HL-60 (cell line): ENCODE data around the gene GRM5.
A peak's percentile ranks its signal among the peaks of the same experiment; 100 is the strongest.

Experiments
- DNase-seq, 2 experiments: peaks; one replicate each; pipeline ENCODE4 v3.0.0-alpha.2; 2010 to 2020; ENCODE audit warnings: low read depth in 1 of 2, low spot score in 1 of 2
- H3K27ac ChIP-seq: fragments of 250-450 bp; sonication (Bioruptor Pico); replicated peaks from 2 replicates; pipeline ENCODE4 v1.5.1; 2020; ENCODE audit warnings: mild to moderate bottlenecking, moderate library complexity
- H3K27me3 ChIP-seq: fragments of 250-450 bp; sonication (Bioruptor Pico); 2 replicates; pipeline ENCODE4 v1.5.1; 2021; ENCODE audit warnings: mild to moderate bottlenecking, moderate library complexity; ENCODE audit not compliant: insufficient read depth, poor library complexity, severe bottlenecking
- H3K4me3 ChIP-seq: replicated peaks from 2 replicates; pipeline ENCODE4 v1.5.1; 2011; ENCODE audit warnings: mild to moderate bottlenecking, control low read depth, low read length; ENCODE audit not compliant: insufficient read depth
- GABPA ChIP-seq: IDR thresholded peaks from 2 replicates; pipeline ENCODE4 v1.6.1; 2012; ENCODE audit warnings: low read depth
- POLR2AphosphoS5 ChIP-seq: IDR thresholded peaks from 2 replicates; pipeline ENCODE4 v1.6.1; 2012; ENCODE audit warnings: low read depth
- SPI1 ChIP-seq: IDR thresholded peaks from 2 replicates; pipeline ENCODE4 v1.6.1; 2012; ENCODE audit warnings: low read depth, mild to moderate bottlenecking, borderline replicate concordance
- TF ChIP-seq, protein P1 (sequence below): IDR thresholded peaks from 2 replicates; pipeline ENCODE4 v1.6.1; 2012; ENCODE audit warnings: low read depth; ENCODE audit not compliant: insufficient replicate concordance
- TF ChIP-seq, protein P2 (sequence below): IDR thresholded peaks from one replicate; pipeline ENCODE4 v1.5.1; 2011; ENCODE audit warnings: low read length, control low read depth, inconsistent platforms; ENCODE audit not compliant: insufficient read depth

The GRM5 gene

DNA sequence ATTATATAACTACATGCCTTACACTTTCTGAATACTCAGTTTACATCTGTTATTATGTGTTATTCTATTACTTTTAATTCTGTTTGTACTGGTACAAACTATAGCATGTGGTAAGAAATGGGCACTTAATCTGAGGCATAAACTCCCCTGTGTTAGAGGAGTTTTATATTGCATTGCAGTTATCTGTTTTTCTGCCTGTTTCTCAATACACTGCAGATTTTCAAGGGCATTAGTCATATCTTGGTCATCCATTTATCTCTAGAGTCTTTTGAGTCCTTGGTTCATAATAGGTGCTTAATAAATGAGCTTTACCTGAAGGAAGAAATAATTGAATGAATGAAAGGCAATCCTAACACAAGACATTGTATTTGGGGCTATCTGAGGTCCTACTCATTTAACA, 545.4 kb downstream of the GRM5 start:
- Histone ChIP-seq H3K27ac (no peak overlapping the region), H3K27me3 (no peaks in the 10 kb centered on the region), H3K4me3 (no peak overlapping the region)
- no peak for DNase-seq
- no peak for TF ChIP-seq GABPA

DNA sequence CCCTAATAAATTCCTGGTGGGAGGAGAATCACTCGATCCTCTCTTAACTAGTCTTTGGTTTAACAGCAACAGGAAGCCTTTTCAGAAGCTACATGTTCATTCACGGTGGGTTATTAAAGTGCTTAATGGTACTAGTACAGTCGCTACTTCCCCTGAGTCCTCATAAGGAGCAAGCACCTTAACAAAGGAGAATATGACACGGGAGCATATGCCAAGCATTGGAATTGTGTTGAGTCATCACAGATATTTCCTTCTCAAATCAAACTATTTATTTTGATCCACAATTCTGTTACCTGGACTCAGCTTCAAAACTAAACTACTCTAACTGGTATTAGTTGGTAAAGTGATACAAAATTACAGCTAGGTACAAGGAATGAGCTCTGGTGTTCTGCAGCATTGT, 550.8 kb downstream of the GRM5 start:
- Histone ChIP-seq H3K4me3 (no peak overlapping the region), H3K27ac (no peak overlapping the region), H3K27me3 (no peaks in the 10 kb centered on the region)
- no peak for DNase-seq
- TF ChIP-seq, protein P1, sequence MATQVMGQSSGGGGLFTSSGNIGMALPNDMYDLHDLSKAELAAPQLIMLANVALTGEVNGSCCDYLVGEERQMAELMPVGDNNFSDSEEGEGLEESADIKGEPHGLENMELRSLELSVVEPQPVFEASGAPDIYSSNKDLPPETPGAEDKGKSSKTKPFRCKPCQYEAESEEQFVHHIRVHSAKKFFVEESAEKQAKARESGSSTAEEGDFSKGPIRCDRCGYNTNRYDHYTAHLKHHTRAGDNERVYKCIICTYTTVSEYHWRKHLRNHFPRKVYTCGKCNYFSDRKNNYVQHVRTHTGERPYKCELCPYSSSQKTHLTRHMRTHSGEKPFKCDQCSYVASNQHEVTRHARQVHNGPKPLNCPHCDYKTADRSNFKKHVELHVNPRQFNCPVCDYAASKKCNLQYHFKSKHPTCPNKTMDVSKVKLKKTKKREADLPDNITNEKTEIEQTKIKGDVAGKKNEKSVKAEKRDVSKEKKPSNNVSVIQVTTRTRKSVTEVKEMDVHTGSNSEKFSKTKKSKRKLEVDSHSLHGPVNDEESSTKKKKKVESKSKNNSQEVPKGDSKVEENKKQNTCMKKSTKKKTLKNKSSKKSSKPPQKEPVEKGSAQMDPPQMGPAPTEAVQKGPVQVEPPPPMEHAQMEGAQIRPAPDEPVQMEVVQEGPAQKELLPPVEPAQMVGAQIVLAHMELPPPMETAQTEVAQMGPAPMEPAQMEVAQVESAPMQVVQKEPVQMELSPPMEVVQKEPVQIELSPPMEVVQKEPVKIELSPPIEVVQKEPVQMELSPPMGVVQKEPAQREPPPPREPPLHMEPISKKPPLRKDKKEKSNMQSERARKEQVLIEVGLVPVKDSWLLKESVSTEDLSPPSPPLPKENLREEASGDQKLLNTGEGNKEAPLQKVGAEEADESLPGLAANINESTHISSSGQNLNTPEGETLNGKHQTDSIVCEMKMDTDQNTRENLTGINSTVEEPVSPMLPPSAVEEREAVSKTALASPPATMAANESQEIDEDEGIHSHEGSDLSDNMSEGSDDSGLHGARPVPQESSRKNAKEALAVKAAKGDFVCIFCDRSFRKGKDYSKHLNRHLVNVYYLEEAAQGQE = no peak
- no peak for TF ChIP-seq POLR2AphosphoS5
- no peak for TF ChIP-seq GABPA
- TF ChIP-seq SPI1 = no peak
- TF ChIP-seq, protein P2, sequence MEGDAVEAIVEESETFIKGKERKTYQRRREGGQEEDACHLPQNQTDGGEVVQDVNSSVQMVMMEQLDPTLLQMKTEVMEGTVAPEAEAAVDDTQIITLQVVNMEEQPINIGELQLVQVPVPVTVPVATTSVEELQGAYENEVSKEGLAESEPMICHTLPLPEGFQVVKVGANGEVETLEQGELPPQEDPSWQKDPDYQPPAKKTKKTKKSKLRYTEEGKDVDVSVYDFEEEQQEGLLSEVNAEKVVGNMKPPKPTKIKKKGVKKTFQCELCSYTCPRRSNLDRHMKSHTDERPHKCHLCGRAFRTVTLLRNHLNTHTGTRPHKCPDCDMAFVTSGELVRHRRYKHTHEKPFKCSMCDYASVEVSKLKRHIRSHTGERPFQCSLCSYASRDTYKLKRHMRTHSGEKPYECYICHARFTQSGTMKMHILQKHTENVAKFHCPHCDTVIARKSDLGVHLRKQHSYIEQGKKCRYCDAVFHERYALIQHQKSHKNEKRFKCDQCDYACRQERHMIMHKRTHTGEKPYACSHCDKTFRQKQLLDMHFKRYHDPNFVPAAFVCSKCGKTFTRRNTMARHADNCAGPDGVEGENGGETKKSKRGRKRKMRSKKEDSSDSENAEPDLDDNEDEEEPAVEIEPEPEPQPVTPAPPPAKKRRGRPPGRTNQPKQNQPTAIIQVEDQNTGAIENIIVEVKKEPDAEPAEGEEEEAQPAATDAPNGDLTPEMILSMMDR = no peak

DNA sequence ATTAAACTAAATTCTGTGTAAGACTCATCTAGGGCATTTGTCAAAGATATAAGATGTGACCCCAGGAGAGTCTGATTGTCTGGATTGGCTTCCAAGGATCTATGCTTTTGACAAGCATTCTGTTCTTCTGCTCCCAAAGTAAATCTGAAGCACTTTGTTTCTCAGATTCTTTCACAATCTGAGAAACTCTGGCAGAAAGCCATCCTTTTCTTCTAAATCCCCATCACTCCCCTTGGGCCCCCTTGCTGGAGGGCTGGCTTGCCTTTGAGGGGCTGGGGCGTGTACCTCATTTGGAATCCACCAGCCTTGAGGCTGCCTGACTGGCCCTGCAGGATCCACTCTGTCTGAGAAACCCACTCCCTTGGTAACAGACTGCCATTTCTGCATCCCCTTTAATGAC, 554.8 kb downstream of the GRM5 start:
- TF ChIP-seq GABPA = no peak
- TF ChIP-seq, protein P1 = no peak
- no peak for TF ChIP-seq SPI1
- TF ChIP-seq POLR2AphosphoS5 = no peak
- TF ChIP-seq, protein P2 = no peak
- Histone ChIP-seq H3K27me3 (peaks cover 26% of the 10 kb centered on the region), H3K4me3 (no peak overlapping the region), H3K27ac (no peak overlapping the region)
- no peak for DNase-seq

DNA sequence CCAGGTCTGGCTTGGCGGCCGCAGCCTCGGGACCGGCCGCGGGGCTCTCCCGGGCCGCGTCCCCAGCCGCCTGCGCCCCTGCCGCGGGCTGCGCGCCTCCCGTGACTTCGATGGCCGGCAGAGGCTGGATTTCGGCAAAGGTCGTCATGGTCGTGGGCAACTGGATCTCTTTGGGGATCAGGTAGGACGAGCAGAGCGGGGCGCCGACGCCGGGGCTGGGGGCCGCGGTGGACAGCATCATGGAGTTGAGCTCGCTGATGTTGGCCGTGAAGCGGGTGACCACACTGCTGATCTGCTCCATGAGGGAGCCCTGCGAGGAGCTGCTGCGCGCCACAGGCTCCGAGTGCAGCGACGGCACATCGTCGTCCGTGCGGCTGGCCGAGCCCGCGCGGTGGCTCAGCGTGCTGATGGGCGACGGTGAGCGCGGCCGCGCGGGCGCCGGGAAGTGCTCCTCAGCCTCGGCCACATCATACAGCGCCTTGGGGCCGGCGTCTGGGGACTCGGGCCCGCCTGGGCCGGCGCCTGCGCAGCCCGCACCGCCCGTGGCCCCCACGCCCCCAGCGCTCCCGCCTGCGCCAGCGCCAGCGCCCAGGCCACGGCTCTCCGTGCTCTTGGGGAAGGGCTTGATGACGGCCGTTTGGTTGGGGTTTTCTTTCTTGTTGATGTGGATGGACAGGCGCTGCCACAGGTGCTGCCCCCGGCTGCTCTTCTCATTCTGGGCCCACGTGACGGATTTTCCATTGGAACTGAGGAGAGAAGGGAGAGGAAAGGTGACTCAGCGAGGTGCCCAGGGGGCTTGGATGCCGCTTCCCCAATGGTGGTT, 556.8 kb downstream of the GRM5 start:
- no peak overlapping the region for H3K27ac ChIP-seq
- peak in 1 of 2 experiments; percentile 18 for DNase-seq
- no peak overlapping the region for H3K4me3 ChIP-seq

More for the DNA sequence above, 556.8 kb downstream of the GRM5 start:
- TF ChIP-seq, protein P1 = no peak
- TF ChIP-seq SPI1 (no peak), POLR2AphosphoS5 (no peak), GABPA (no peak)
- TF ChIP-seq, protein P2 = no peak
- peaks cover 26% of the 10 kb centered on the region for H3K27me3 ChIP-seq
